Mesodermal cell (in vitro differentiated cells): ENCODE results near the gene OR1S2. TPM values are rescaled to one million over a fixed set of nuclear protein-coding genes. Genes with fewer than 3 reads are reported as not detected.
"Not testable (repeated sequence)": the region's sequence is repeated elsewhere in the genome, so short reads cannot be mapped to it uniquely, and the experiment has no call there.

Experiments used
- H3K27ac ChIP-seq: 2 replicates; pipeline ENCODE4 v1.7.0; 2013; ENCODE audit warnings: mild to moderate bottlenecking, low read depth, low read length, moderate library complexity; ENCODE audit not compliant: severe bottlenecking
- H3K36me3 ChIP-seq: 2 replicates; pipeline ENCODE4 v1.7.1; 2013; ENCODE audit warnings: mild to moderate bottlenecking, low read length, moderate library complexity; ENCODE audit not compliant: control insufficient read depth, insufficient read depth
- H3K4me1 ChIP-seq: one replicate; pipeline ENCODE4 v1.7.1; 2013; ENCODE audit warnings: mild to moderate bottlenecking, low read length; ENCODE audit not compliant: insufficient read depth, control insufficient read depth, poor library complexity, severe bottlenecking
- H3K4me3 ChIP-seq: 2 replicates; pipeline ENCODE4 v1.7.0; 2013; ENCODE audit warnings: low read length, control low read depth, mild to moderate bottlenecking; ENCODE audit not compliant: insufficient read depth, poor library complexity, severe bottlenecking; ENCODE audit errors: extremely low read depth
- H3K9me3 ChIP-seq: 2 replicates; pipeline ENCODE4 v1.7.1; 2013; ENCODE audit warnings: mild to moderate bottlenecking, low read length, moderate library complexity; ENCODE audit not compliant: control insufficient read depth
- WGBS, 2 experiments: methylation state at CpG; one replicate each; pipeline ENCODE4 v1.1.5; 2013; ENCODE audit warnings: missing lambda C conversion rate in 2 of 2; ENCODE audit not compliant: insufficient coverage in 2 of 2; 5-methylcytosine and 5-hydroxymethylcytosine counted together
- polyA plus RNA-seq, 2 experiments: library from polyadenylated mRNA; stranded (reverse); fragments of 50-300 nt; gene quantifications; one replicate each; pipeline ENCODE4 v1.2.3, GENCODE V29; 2013

OR1S2 gene
- not detected for polyA plus RNA-seq (2013, experiment 1 of 2)
- not detected for polyA plus RNA-seq (2013, experiment 2 of 2)

GRCh38 chr11:58204042-58204441 is at the start of gene OR1S2:
Gene OR1S2 (minus strand): TSS chr11:58204142. CDS start chr11:58204142, 0 bp downstream.
- H3K27ac ChIP-seq: no peak within 1 kb of the TSS
- no peaks in the 10 kb centered on the region for H3K9me3 ChIP-seq
- no peak within 1 kb of the TSS for H3K4me3 ChIP-seq
- H3K4me1 ChIP-seq: no peaks in the 10 kb centered on the region
- H3K36me3 ChIP-seq: no peaks in the 10 kb centered on the region

GRCh38 chr11:58243954-58244353 is 40.0 kb upstream of the OR1S2 start:
- Histone ChIP-seq H3K36me3 (no peaks in the 10 kb centered on the region), H3K4me3 (no peak overlapping the region), H3K27ac (no peak overlapping the region), H3K4me1 (no peaks in the 10 kb centered on the region), H3K9me3 (peaks cover 5% of the 10 kb centered on the region)
- WGBS, 2 experiments: no CpG with 5 or more reads among the region's 2 CpGs

DNA sequence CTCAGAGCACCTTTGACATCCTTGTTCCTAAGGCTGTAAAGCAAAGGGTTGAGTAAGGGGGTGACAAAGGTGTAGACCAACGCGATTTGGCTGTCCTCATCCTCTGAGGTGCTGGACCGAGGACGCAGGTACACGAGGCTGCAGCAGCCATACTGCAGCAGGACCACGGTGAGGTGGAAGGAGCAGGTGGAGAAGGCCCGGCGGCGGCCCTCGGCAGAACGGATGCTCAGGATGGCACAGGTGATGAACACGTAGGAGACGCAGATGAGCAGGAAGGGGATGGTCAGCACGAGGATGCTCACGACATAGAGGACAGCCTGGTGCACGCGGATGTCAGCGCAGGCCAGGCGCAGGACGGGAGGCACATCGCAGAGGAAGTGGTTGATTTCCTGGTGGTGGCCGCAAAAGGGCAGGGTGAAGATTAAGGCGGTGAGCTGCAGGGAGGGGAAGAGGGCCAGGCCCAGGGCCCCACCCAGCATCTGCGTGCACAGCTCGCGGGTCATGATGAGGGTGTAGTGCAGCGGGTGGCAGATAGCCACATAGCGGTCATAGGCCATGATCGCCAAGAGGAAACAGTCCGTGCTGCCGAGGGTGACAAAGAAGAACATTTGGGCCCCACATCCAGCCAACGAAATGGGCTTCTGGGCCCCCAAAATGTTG is 24.1 kb upstream of the OR1S2 start:
- Histone ChIP-seq H3K36me3 (no peaks in the 10 kb centered on the region), H3K27ac (no peak overlapping the region), H3K9me3 (no peaks in the 10 kb centered on the region), H3K4me3 (no peak overlapping the region), H3K4me1 (no peaks in the 10 kb centered on the region)
- 92 to 97% methylated on average over 29 to 32 of the region's 32 CpGs for WGBS, 2 experiments

GRCh38 chr11:58222721-58223120 is 18.8 kb upstream of the OR1S2 start:
- 80 to 86% methylated on average over 2 to 4 of the region's 7 CpGs for WGBS, 2 experiments
- no peaks in the 10 kb centered on the region for H3K4me1 ChIP-seq
- H3K9me3 ChIP-seq: no peaks in the 10 kb centered on the region
- H3K36me3 ChIP-seq: no peaks in the 10 kb centered on the region
- no peak overlapping the region for H3K4me3 ChIP-seq
- H3K27ac ChIP-seq: no peak overlapping the region

GRCh38 chr11:58216476-58216875 is 12.5 kb upstream of the OR1S2 start:
- Histone ChIP-seq H3K4me3 (no peak overlapping the region), H3K36me3 (no peaks in the 10 kb centered on the region)

DNA sequence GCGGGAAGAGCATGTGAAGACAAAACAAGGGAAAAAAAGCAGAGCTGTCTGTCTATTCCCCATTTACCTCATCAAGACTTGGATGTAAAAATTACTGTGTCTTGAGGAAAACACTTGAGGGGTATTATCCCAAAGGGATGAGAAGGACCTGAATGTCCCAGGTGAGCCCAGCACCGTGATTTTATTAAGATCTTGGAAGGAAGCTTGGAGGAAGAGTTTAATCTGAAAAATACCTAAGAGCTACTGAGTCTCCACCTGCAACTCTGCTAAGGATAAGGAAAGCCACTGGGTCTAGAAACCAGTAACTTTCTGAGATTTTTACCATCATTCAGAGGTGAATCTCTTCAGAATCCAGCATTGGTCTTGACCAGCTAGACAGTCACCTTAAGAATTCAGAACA is 8.5 kb upstream of the OR1S2 start, which contains the start of gene OR1S1:
Gene OR1S1 (plus strand): TSS at position 301 of the 400 bp plus-strand sequence.
- WGBS, 2 experiments: no CpG with 5 or more reads among the region's 2 CpGs
- H3K9me3 ChIP-seq, H3K27ac ChIP-seq, H3K36me3 ChIP-seq, H3K4me1 ChIP-seq, H3K4me3 ChIP-seq: not testable (repeated sequence)

More at GRCh38 chr11:58216476-58216875, 12.5 kb upstream of the OR1S2 start:
- Histone ChIP-seq H3K9me3 (no peaks in the 10 kb centered on the region), H3K4me1 (no peaks in the 10 kb centered on the region), H3K27ac (no peak overlapping the region)

GRCh38 chr11:58199271-58199670 is 4.7 kb downstream of the OR1S2 start:
- H3K36me3 ChIP-seq: no peaks in the 10 kb centered on the region

DNA sequence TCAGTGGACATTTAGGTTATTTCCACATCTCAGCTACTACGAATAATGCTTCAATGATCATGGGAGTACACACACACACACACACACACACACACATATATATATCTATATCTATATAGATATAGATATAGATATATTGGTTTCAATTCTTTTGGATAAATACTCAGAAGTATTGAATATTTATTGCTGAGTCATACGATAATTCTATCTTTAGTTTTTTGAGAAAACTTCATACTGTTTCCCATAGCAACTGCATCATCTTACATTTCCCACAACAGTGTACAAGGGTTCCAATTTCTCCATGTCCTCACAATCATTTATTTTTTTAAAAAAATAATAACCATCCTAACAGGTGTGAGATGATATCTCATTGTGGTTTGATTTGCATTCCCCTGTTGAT is 8.0 kb downstream of the OR1S2 start:
- H3K36me3 ChIP-seq: no peaks in the 10 kb centered on the region
- no peaks in the 10 kb centered on the region for H3K4me1 ChIP-seq
- no CpG with 5 or more reads among the region's 2 CpGs for WGBS, 2 experiments
- no peak overlapping the region for H3K4me3 ChIP-seq
- no peak overlapping the region for H3K27ac ChIP-seq
- no peaks in the 10 kb centered on the region for H3K9me3 ChIP-seq

More at GRCh38 chr11:58199271-58199670, 4.7 kb downstream of the OR1S2 start:
- H3K27ac ChIP-seq: no peak overlapping the region
- no CpG with 5 or more reads among the region's 1 CpG for WGBS, 2 experiments
- no peaks in the 10 kb centered on the region for H3K9me3 ChIP-seq
- no peaks in the 10 kb centered on the region for H3K4me1 ChIP-seq
- H3K4me3 ChIP-seq: no peak overlapping the region

DNA sequence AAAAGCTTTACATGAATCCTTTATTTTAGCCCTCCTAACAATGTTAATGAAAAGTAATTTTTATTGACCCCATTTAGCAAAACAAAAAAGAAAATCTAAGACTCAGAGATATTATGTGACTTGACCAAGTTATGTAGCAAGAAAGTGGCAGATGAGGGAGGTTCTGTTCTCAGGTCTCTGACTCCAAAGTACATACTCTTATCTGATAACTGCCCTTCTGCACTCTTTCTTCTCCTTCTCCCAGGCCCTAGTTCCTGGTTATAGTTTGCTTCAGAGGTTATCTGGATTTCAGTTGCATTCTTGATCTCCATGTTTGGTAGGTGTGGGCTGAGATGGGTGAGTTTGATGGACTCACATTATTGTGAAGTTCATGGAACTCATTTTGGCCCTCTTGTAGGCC is 10.6 kb downstream of the OR1S2 start:
- Histone ChIP-seq H3K4me1 (no peaks in the 10 kb centered on the region), H3K36me3 (no peaks in the 10 kb centered on the region), H3K27ac (no peak overlapping the region), H3K4me3 (no peak overlapping the region), H3K9me3 (no peaks in the 10 kb centered on the region)

DNA sequence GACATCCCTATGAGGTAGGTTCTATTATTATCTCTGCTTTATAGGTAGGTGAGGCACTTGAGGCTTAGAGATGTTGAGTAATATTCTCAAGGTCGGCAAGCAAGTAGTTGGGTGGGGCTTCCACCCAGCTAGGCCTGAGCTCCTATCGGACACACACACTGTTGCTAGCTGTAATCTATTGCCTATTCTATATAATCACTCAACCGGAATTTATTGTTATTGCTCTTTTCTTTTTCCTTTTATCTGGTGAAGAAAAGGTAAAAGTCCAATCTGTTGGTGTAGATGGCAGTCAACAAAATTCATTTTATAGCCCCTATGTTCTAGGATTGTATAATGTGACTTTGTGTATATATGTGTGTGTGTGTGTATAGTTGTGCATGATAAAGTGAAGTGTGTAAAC is 11.7 kb downstream of the OR1S2 start:
- no CpG with 5 or more reads among the region's 3 CpGs for WGBS, 2 experiments

DNA sequence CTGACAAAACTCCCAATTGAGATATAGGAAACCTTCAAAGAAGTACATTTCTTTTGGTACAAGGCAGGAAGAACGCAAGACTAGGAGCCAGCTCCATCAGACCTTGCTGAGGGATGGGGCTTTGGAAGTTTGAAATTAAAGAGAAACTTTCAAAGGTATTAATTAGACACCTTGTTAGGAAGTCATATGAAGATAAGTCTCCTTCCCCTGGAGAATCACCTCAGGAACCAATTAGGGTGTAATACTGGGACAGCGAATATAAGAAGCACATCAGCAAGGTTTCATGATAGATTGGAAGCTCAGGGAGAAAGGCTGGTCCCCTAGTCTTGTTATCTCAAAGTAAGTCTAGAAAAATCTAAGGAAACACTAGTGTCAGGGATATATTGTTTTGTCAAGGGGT is 15.2 kb downstream of the OR1S2 start, which contains the start of gene OR9Q2:
Gene OR9Q2 (plus strand): TSS at position 301 of the 400 bp plus-strand sequence. CDS start 1,421 bp downstream, outside the sequence.
- Histone ChIP-seq H3K27ac (no peak within 1 kb of the TSS), H3K36me3 (no peaks in the 10 kb centered on the region), H3K4me1 (no peaks in the 10 kb centered on the region), H3K9me3 (no peaks in the 10 kb centered on the region), H3K4me3 (no peak within 1 kb of the TSS)
- WGBS, 2 experiments: 100% methylated on average over 1 of the region's 2 CpGs; no CpG with 5 or more reads in 1 of the 2 experiments

More for the DNA sequence above, 11.7 kb downstream of the OR1S2 start:
- Histone ChIP-seq H3K9me3 (no peaks in the 10 kb centered on the region), H3K4me3 (no peak overlapping the region), H3K27ac (no peak overlapping the region), H3K36me3 (no peaks in the 10 kb centered on the region), H3K4me1 (no peaks in the 10 kb centered on the region)
